Neural progenitor cell (in vitro differentiated cells): ENCODE data around the gene RBM28.

Experiments
- EZH2phosphoT487 ChIP-seq: fragments of 200-600 bp; sonication (generic); IDR thresholded peaks from 2 replicates; pipeline ENCODE4 v1.6.1; 2017; ENCODE audit warnings: antibody characterized with exemption
- TF ChIP-seq, protein P1 (sequence below): fragments of 200-600 bp; sonication (generic); IDR thresholded peaks from 2 replicates; pipeline ENCODE4 v1.5.1; 2017; ENCODE audit warnings: antibody characterized with exemption, mild to moderate bottlenecking

DNA sequence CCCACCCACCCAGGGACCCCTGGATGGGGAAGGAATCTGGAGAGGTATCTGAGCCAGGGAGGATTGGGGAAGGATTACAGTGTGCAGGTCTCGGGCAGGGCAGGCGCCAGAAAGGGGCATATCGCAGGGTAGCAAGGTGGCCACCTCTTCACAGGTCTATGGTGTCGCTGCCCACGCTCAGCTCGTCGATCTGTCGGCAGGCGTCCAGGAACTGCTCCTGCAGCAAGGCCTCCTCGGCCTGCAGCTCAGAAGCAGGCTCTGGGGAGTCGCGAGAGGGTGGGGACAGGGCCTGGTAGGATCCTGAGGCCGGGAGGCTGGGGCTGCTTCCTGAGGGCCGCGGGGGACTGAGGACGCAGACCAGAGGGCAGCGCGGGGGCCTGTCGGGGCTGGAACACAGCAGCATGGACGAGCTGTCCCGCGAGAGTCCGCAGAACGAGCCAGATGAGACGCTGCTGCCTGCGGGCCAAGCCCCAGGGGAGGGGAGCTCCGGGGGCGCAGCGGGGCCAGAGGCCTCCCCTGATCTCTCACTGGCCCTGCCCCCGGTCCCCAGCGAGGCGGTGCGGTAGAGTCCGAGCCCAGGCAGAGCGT lies 7.1 kb upstream of the RBM28 start:
- no peak for TF ChIP-seq EZH2phosphoT487
- TF ChIP-seq, protein P1, sequence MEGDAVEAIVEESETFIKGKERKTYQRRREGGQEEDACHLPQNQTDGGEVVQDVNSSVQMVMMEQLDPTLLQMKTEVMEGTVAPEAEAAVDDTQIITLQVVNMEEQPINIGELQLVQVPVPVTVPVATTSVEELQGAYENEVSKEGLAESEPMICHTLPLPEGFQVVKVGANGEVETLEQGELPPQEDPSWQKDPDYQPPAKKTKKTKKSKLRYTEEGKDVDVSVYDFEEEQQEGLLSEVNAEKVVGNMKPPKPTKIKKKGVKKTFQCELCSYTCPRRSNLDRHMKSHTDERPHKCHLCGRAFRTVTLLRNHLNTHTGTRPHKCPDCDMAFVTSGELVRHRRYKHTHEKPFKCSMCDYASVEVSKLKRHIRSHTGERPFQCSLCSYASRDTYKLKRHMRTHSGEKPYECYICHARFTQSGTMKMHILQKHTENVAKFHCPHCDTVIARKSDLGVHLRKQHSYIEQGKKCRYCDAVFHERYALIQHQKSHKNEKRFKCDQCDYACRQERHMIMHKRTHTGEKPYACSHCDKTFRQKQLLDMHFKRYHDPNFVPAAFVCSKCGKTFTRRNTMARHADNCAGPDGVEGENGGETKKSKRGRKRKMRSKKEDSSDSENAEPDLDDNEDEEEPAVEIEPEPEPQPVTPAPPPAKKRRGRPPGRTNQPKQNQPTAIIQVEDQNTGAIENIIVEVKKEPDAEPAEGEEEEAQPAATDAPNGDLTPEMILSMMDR = no peak
